Neuronal stem cell (in vitro differentiated cells): ENCODE measurements around the gene TEDC1.

ENCODE experiments used
- DNase-seq: peaks from one replicate; pipeline ENCODE4 v3.0.0-alpha.2; 2013; ENCODE audit warnings: low spot score
- H2AFZ ChIP-seq: one replicate; pipeline ENCODE4 v1.6.1; 2013; ENCODE audit warnings: mild to moderate bottlenecking, low read length, inconsistent platforms
- H2AK5ac ChIP-seq: 2 replicates; pipeline ENCODE4 v1.6.1; 2013; ENCODE audit warnings: low read depth, mild to moderate bottlenecking, inconsistent platforms, low read length, moderate library complexity, mixed read lengths
- H2BK120ac ChIP-seq: 2 replicates; pipeline ENCODE4 v1.6.1; 2013; ENCODE audit warnings: low read depth, mild to moderate bottlenecking, inconsistent platforms, low read length, moderate library complexity, mixed read lengths
- H2BK12ac ChIP-seq: one replicate; pipeline ENCODE4 v1.6.1; 2013; ENCODE audit warnings: low read length, inconsistent platforms
- H2BK15ac ChIP-seq: 2 replicates; pipeline ENCODE4 v1.6.1; 2013; ENCODE audit warnings: mild to moderate bottlenecking, low read length, inconsistent platforms, mixed read lengths
- H2BK5ac ChIP-seq: one replicate; pipeline ENCODE4 v1.6.1; 2013; ENCODE audit warnings: inconsistent platforms, mild to moderate bottlenecking, low read length, moderate library complexity
- H3K14ac ChIP-seq: one replicate; pipeline ENCODE4 v1.6.1; 2013; ENCODE audit warnings: low read length, inconsistent platforms
- H3K18ac ChIP-seq: 2 replicates; pipeline ENCODE4 v1.6.1; 2013; ENCODE audit warnings: low read length, inconsistent platforms
- H3K23ac ChIP-seq: 2 replicates; pipeline ENCODE4 v1.6.1; 2013; ENCODE audit warnings: low read depth, mild to moderate bottlenecking, mixed read lengths, low read length, inconsistent platforms; ENCODE audit not compliant: poor library complexity
- H3K27ac ChIP-seq: replicated peaks from 3 replicates; pipeline ENCODE4 v1.5.1; 2013; ENCODE audit warnings: low read length, inconsistent platforms
- H3K27me3 ChIP-seq, 3 experiments: 2 replicates each; pipeline ENCODE4 v1.6.1; 2013; ENCODE audit warnings: low read length in 3 of 3, mild to moderate bottlenecking in 2 of 3, inconsistent platforms in 1 of 3, low read depth in 1 of 3, mixed read lengths in 1 of 3, moderate library complexity in 1 of 3; ENCODE audit not compliant: control insufficient read depth in 3 of 3, insufficient read depth in 3 of 3
- H3K36me3 ChIP-seq, 2 donors: replicated peaks in 1 of 2; 2 replicates each; pipeline ENCODE4 v1.6.1; 2013; ENCODE audit warnings: low read length in 2 of 2; ENCODE audit not compliant: control insufficient read depth in 2 of 2, insufficient read depth in 2 of 2
- H3K4ac ChIP-seq: 2 replicates; pipeline ENCODE4 v1.6.1; 2013; ENCODE audit warnings: inconsistent platforms, mild to moderate bottlenecking, low read length, moderate library complexity
- H3K4me1 ChIP-seq, 2 donors: 1 replicate in 1 of 2; 2 replicates in 1 of 2; pipeline ENCODE4 v1.6.1; 2013; ENCODE audit warnings: low read length in 2 of 2, low read depth in 1 of 2; ENCODE audit not compliant: control insufficient read depth in 2 of 2, insufficient read depth in 1 of 2
- H3K4me2 ChIP-seq: one replicate; pipeline ENCODE4 v1.6.1; 2013; ENCODE audit warnings: mild to moderate bottlenecking, low read length, inconsistent platforms; ENCODE audit not compliant: insufficient read depth, poor library complexity, severe bottlenecking
- H3K4me3 ChIP-seq, 2 donors: 2 replicates each; pipeline ENCODE4 v1.5.1; 2013; ENCODE audit warnings: low read length in 2 of 2, mild to moderate bottlenecking in 2 of 2, inconsistent platforms in 1 of 2, moderate library complexity in 1 of 2
- H3K79me1 ChIP-seq: one replicate; pipeline ENCODE4 v1.6.1; 2013; ENCODE audit warnings: low read depth, mild to moderate bottlenecking, inconsistent platforms, low read length, moderate library complexity
- H3K9ac ChIP-seq: one replicate; pipeline ENCODE4 v1.6.1; 2013; ENCODE audit warnings: mild to moderate bottlenecking, low read depth, low read length, inconsistent platforms; ENCODE audit not compliant: poor library complexity
- H3K9me3 ChIP-seq, 2 donors: replicated peaks in 1 of 2; 2 replicates each; pipeline versions ENCODE3 to v1.6.1; 2013; ENCODE audit warnings: low read length in 2 of 2, mild to moderate bottlenecking in 2 of 2, inconsistent platforms in 1 of 2, low read depth in 1 of 2, mixed read lengths in 1 of 2, moderate library complexity in 1 of 2; ENCODE audit not compliant: control insufficient read depth in 2 of 2, insufficient read depth in 1 of 2
- H4K8ac ChIP-seq: one replicate; pipeline ENCODE4 v1.6.1; 2013; ENCODE audit warnings: low read depth, mild to moderate bottlenecking, inconsistent platforms, low read length, moderate library complexity
- H4K91ac ChIP-seq: one replicate; pipeline ENCODE4 v1.6.1; 2013; ENCODE audit warnings: low read length, low read depth, mild to moderate bottlenecking, inconsistent platforms; ENCODE audit not compliant: poor library complexity
- WGBS, 2 donors: extraction: QIAGEN DNeasy Blood & Tissue Kit; methylation state at CpG; one replicate each; pipeline ENCODE4 v1.1.7; 2013; ENCODE audit warnings: missing lambda C conversion rate in 2 of 2, mixed read lengths in 1 of 2; ENCODE audit not compliant: insufficient read length in 2 of 2, insufficient replicate concordance in 1 of 2; ENCODE audit errors: extremely low coverage in 2 of 2; 5-methylcytosine and 5-hydroxymethylcytosine counted together

Gene TEDC1

GRCh38 chr14:105472486-105472991 is 18.5 kb upstream of the TEDC1 start:
- Histone ChIP-seq H3K23ac (peak overlapping the region; percentile 85), H3K27ac (no peak overlapping the region), H2BK120ac (peak overlapping the region; percentile 72), H3K4ac (no peak overlapping the region), H3K79me1 (peaks cover 11% of the 10 kb centered on the region), H2BK12ac (peak overlapping the region; percentile 94), H3K4me3 (peak overlapping the region in 1 of 2 donors; percentile 1), H3K14ac (peak overlapping the region; percentile 21), H3K27me3 (peaks cover 0 to 29% (median 16%) of the 10 kb centered on the region in 3 experiments), H3K9me3 (peaks cover 0 to 2% of the 10 kb centered on the region in 2 donors), H2AFZ (no peak overlapping the region), H4K8ac (no peak overlapping the region), H3K9ac (peak overlapping the region; percentile 60), H3K4me2 (no peak overlapping the region), H2BK15ac (peak overlapping the region; percentile 98), H3K4me1 (peaks cover 27 to 51% of the 10 kb centered on the region in 2 donors), H4K91ac (peak overlapping the region; percentile 72), H3K18ac (peak overlapping the region; percentile 90), H2BK5ac (peak overlapping the region; percentile 14), H3K36me3 (peaks cover 6 to 32% of the 10 kb centered on the region in 2 donors), H2AK5ac (peak overlapping the region; percentile 5)
- DNase-seq = no peak
- WGBS, 2 donors = no CpG with 5 or more reads among the region's 12 CpGs

GRCh38 chr14:105473033-105473676 is 17.9 kb upstream of the TEDC1 start:
- peak overlapping the region; percentile 16 for H2BK12ac ChIP-seq
- H3K4me3 ChIP-seq = peak overlapping the region in 1 of 2 donors; percentile 91
- H3K14ac ChIP-seq = peak overlapping the region; percentile 21
- H2BK15ac ChIP-seq = peak overlapping the region; percentile 98
- H2BK120ac ChIP-seq = peak overlapping the region; percentile 47
- peak overlapping the region; percentile 5 for H2AK5ac ChIP-seq
- H3K27ac ChIP-seq = peak overlapping the region; percentile 78
- DNase-seq = no peak
- no peak overlapping the region for H4K91ac ChIP-seq
- peaks cover 4 to 25% of the 10 kb centered on the region in 2 donors for H3K36me3 ChIP-seq
- H3K27me3 ChIP-seq = peaks cover 0 to 35% (median 16%) of the 10 kb centered on the region in 3 experiments
- no peak overlapping the region for H4K8ac ChIP-seq
- H3K23ac ChIP-seq = peak overlapping the region; percentile 91
- no CpG with 5 or more reads among the region's 7 CpGs for WGBS, 2 donors
- peak overlapping the region; percentile 95 for H2AFZ ChIP-seq
- peak overlapping the region; percentile 80 for H3K4me2 ChIP-seq
- H3K9ac ChIP-seq = peak overlapping the region; percentile 74
- peak overlapping the region; percentile 90 for H3K18ac ChIP-seq
- H2BK5ac ChIP-seq = peak overlapping the region; percentile 14
- H3K9me3 ChIP-seq = peaks cover 0 to 2% of the 10 kb centered on the region in 2 donors
- H3K4ac ChIP-seq = no peak overlapping the region
- H3K79me1 ChIP-seq = peaks cover 11% of the 10 kb centered on the region
- peaks cover 27 to 51% of the 10 kb centered on the region in 2 donors for H3K4me1 ChIP-seq

GRCh38 chr14:105473677-105474482 is 17.2 kb upstream of the TEDC1 start:
- Histone ChIP-seq H3K79me1 (peaks cover 13% of the 10 kb centered on the region), H3K9ac (peak overlapping the region; percentile 74), H3K4me3 (peak overlapping the region; percentile 86 to 91), H4K91ac (peak overlapping the region; percentile 53), H3K14ac (peak overlapping the region; percentile 94), H3K4me2 (peak overlapping the region; percentile 80), H3K9me3 (peaks cover 0 to 2% of the 10 kb centered on the region in 2 donors), H2AFZ (peak overlapping the region; percentile 95), H2AK5ac (peak overlapping the region; percentile 63), H2BK120ac (peak overlapping the region; percentile 96), H3K36me3 (peaks cover 4 to 18% of the 10 kb centered on the region in 2 donors), H2BK12ac (peak overlapping the region; percentile 49), H4K8ac (no peak overlapping the region), H2BK5ac (peak overlapping the region; percentile 14), H3K4me1 (peaks cover 27 to 51% of the 10 kb centered on the region in 2 donors), H3K23ac (peak overlapping the region; percentile 91), H3K27me3 (peaks cover 0 to 42% (median 16%) of the 10 kb centered on the region in 3 experiments), H3K18ac (peak overlapping the region; percentile 97), H3K4ac (no peak overlapping the region), H3K27ac (peak overlapping the region; percentile 91), H2BK15ac (peak overlapping the region; percentile 13)
- no CpG with 5 or more reads among the region's 60 CpGs for WGBS, 2 donors
- DNase-seq = peak; percentile 96
